Measurements from ENCODE around the gene MLPH. TPM values are rescaled to one million over a fixed set of nuclear protein-coding genes. Genes with fewer than 3 reads are reported as not detected.

Gene MLPH
- total RNA-seq, 2 donors from 2014 or later = 0.75 to 1.0 TPM

DNA sequence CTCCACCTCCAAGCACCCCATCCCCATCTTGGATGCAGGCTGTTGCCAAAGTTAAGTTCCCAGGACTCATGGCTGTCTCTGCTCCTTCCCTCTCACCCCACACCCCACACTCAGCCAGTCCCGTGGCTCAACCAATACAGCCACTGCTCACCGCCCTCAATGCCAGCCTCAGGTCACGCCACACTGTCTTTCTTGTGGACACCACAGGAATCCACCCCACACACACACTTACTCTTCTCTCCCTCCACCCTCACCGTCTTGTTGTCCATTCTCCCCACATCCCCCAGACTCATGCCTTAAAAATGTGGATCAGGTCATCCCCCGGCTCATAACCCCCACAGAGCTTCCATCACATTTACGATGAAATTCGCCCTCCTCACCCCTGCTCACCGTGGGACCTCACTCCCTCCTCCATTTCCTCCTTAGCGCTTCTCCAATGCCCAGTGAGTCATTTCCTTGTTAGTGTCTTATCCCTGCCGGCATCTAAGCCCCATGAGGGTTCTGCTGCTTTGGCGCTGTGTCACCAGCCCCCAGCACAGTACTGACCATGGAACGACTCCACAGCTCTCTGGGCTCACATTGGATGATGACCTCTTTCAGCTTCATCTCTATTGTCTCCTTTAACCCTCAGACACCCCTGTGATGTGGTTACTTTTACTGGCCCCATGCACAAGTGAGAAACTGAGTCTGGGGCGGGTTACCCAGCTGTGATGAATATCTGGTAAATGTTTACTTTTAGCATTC is 13.8 kb downstream of the MLPH start:
- no peak overlapping the region for H3K4me3 ChIP-seq (ENCODE audit: low read length)
- H3K9me3 ChIP-seq (ENCODE audit: control insufficient read depth, low read length) = no peaks in the 10 kb centered on the region
- no peak overlapping the region for H3K9ac ChIP-seq (ENCODE audit: extremely low read depth, low read length, poor library complexity, severe bottlenecking)
- H3K4me1 ChIP-seq (ENCODE audit: control insufficient read depth, insufficient read depth, low read length) = peaks cover 3% of the 10 kb centered on the region
- no peaks in the 10 kb centered on the region for H3K36me3 Mint-ChIP-seq (ENCODE audit: low read depth)
- H3K27me3 ChIP-seq (ENCODE audit: control insufficient read depth, insufficient read depth, low read length, poor library complexity, severe bottlenecking) = no peaks in the 10 kb centered on the region
- no peak overlapping the region for H3K27ac ChIP-seq (ENCODE audit: low read depth, low read length)
- no peaks in the 10 kb centered on the region for H3K27me3 Mint-ChIP-seq (ENCODE audit: insufficient read depth)
- no peaks in the 10 kb centered on the region for H3K9me3 Mint-ChIP-seq
- 74% methylated on average over 6 to 13 of the region's 13 CpGs for WGBS, 2 experiments (ENCODE audit: insufficient coverage in 1 of 2, insufficient read length in 1 of 2)
- TF ChIP-seq, protein P1, sequence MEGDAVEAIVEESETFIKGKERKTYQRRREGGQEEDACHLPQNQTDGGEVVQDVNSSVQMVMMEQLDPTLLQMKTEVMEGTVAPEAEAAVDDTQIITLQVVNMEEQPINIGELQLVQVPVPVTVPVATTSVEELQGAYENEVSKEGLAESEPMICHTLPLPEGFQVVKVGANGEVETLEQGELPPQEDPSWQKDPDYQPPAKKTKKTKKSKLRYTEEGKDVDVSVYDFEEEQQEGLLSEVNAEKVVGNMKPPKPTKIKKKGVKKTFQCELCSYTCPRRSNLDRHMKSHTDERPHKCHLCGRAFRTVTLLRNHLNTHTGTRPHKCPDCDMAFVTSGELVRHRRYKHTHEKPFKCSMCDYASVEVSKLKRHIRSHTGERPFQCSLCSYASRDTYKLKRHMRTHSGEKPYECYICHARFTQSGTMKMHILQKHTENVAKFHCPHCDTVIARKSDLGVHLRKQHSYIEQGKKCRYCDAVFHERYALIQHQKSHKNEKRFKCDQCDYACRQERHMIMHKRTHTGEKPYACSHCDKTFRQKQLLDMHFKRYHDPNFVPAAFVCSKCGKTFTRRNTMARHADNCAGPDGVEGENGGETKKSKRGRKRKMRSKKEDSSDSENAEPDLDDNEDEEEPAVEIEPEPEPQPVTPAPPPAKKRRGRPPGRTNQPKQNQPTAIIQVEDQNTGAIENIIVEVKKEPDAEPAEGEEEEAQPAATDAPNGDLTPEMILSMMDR (conservative IDR thresholded peaks at IDR 0.05) = no peak
- H3K4me3 Mint-ChIP-seq = no peak overlapping the region
- DNase-seq = no peak
- H3K36me3 ChIP-seq (ENCODE audit: control insufficient read depth, insufficient read depth, low read length) = no peaks in the 10 kb centered on the region
- H3K27ac Mint-ChIP-seq = no peak overlapping the region
- peaks cover 16% of the 10 kb centered on the region for H3K4me1 Mint-ChIP-seq

DNA sequence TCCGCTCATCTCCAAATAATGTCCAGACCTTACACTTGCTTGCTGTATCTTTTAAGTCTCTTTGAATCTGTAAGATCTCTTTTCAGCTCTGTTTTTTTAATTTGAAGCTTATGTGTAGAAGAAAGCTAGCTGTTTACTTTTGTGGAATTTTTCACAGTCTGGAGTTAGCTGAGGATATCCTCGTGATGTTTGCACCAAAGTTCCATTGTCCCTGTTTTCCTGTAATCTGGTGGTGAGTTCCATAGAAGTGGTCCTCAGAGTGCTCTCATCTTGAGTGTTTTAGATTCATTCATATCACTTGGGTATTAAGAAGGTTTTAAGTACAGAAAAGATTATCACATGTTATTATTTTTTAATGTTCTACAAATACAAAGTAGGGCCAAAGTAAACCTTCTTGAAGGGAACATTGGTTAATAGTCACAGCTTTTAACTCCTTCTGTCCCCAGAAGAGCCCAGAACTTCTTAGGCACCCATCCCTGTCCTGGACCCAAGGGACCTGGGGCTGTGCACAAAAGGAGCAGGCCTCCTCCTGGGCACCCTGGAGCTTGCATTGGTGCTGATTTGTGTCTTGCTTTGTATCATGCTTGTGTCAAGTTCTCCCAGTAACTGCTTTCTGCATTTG is 15.0 kb downstream of the MLPH start:
- H3K27ac ChIP-seq (ENCODE audit: low read depth, low read length) = no peak overlapping the region

DNA sequence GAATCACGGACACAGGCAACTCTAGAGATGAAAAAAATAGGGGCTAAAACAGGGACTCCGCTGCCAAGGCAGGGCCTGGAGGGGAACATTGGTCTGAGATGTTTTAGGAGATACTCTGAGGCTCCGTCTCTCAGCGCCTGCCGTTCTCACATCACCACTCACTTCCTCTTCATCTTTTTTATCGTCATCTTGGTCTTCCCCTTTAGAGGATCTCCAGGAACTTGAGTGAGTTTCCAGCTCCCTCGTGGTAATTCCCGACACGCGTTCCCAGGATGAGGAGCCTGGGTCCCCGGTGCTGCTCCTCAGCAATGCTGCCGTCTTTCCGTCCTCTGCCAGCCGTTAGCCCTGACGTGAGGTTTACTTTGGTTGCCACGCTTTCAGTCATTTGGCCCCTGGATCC is 16.1 kb downstream of the MLPH start:
- H3K4me3 Mint-ChIP-seq = no peak overlapping the region
- H3K9me3 Mint-ChIP-seq = peaks cover 7% of the 10 kb centered on the region
- H3K27me3 ChIP-seq (ENCODE audit: control insufficient read depth, insufficient read depth, low read length, poor library complexity, severe bottlenecking) = no peaks in the 10 kb centered on the region
- H3K36me3 Mint-ChIP-seq (ENCODE audit: low read depth) = no peaks in the 10 kb centered on the region
- no peak for DNase-seq
- WGBS, 2 experiments (ENCODE audit: insufficient coverage in 1 of 2, insufficient read length in 1 of 2) = 94% methylated on average over 11 to 16 of the region's 16 CpGs
- TF ChIP-seq, protein P1 (conservative IDR thresholded peaks at IDR 0.05) = no peak
- no peak overlapping the region for H3K27ac Mint-ChIP-seq
- H3K27me3 Mint-ChIP-seq (ENCODE audit: insufficient read depth) = no peaks in the 10 kb centered on the region
- H3K9me3 ChIP-seq (ENCODE audit: control insufficient read depth, low read length) = no peaks in the 10 kb centered on the region
- H3K4me1 ChIP-seq (ENCODE audit: control insufficient read depth, insufficient read depth, low read length) = peaks cover 3% of the 10 kb centered on the region
- H3K36me3 ChIP-seq (ENCODE audit: control insufficient read depth, insufficient read depth, low read length) = no peaks in the 10 kb centered on the region
- H3K9ac ChIP-seq (ENCODE audit: extremely low read depth, low read length, poor library complexity, severe bottlenecking) = no peak overlapping the region
- no peak overlapping the region for H3K27ac ChIP-seq (ENCODE audit: low read depth, low read length)
- peaks cover 4% of the 10 kb centered on the region for H3K4me1 Mint-ChIP-seq
- H3K4me3 ChIP-seq (ENCODE audit: low read length) = no peak overlapping the region

More for the DNA sequence above, 15.0 kb downstream of the MLPH start:
- no peaks in the 10 kb centered on the region for H3K36me3 Mint-ChIP-seq (ENCODE audit: low read depth)
- H3K4me1 Mint-ChIP-seq = peaks cover 8% of the 10 kb centered on the region
- peaks cover 7% of the 10 kb centered on the region for H3K9me3 Mint-ChIP-seq
- WGBS, 2 experiments (ENCODE audit: insufficient coverage in 1 of 2, insufficient read length in 1 of 2) = 75 to 88% methylated on average over 1 to 2 of the region's 2 CpGs
- H3K27ac Mint-ChIP-seq = no peak overlapping the region
- Histone ChIP-seq H3K27me3 (ENCODE audit: control insufficient read depth, insufficient read depth, low read length, poor library complexity, severe bottlenecking) (no peaks in the 10 kb centered on the region), H3K36me3 (ENCODE audit: control insufficient read depth, insufficient read depth, low read length) (no peaks in the 10 kb centered on the region), H3K9me3 (ENCODE audit: control insufficient read depth, low read length) (no peaks in the 10 kb centered on the region), H3K4me1 (ENCODE audit: control insufficient read depth, insufficient read depth, low read length) (peaks cover 3% of the 10 kb centered on the region), H3K4me3 (ENCODE audit: low read length) (no peak overlapping the region), H3K9ac (ENCODE audit: extremely low read depth, low read length, poor library complexity, severe bottlenecking) (no peak overlapping the region)
- no peaks in the 10 kb centered on the region for H3K27me3 Mint-ChIP-seq (ENCODE audit: insufficient read depth)
- no peak for DNase-seq
- no peak overlapping the region for H3K4me3 Mint-ChIP-seq
- TF ChIP-seq, protein P1 (conservative IDR thresholded peaks at IDR 0.05) = no peak

Data from endodermal cell (in vitro differentiated cells).